T-helper 2 cell (primary cell): Measurements from ENCODE around the gene GOLGA8J.
"Not testable (repeated sequence)": the region's sequence is repeated elsewhere in the genome, so short reads cannot be mapped to it uniquely, and the experiment has no call there.

Experiments
- DNase-seq, 5 experiments: peaks; one replicate each; pipeline versions ENCODE4 v3.0.0 to v3.0.0-alpha.2; 2012 to 2022
- total RNA-seq, 2 donors: gene quantifications; one replicate each; lab custom pipeline; 2026; lab: John Stamatoyannopoulos, UW

GOLGA8J gene, protein sequence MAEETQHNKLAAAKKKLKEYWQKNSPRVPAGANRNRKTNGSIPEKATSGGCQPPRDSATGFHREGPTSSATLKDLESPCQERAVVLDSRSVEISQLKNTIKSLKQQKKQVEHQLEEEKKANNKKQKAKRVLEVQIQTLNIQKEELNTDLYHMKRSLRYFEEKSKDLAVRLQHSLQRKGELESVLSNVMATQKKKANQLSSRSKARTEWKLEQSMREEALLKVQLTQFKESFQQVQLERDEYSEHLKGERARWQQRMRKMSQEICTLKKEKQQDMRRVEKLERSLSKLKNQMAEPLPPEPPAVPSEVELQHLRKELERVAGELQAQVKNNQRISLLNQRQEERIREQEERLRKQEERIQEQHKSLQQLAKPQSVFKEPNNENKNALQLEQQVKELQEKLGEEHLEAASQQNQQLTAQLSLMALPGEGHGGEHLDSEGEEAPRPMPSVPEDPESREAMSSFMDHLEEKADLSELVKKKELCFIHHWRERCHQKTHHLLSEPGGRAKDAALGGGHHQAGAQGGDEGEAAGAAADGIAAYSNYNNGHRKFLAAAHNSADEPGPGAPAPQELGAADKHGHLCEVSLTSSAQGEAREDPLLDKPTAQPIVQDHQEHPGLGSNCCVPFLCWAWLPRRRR
- total RNA-seq, result 0 reads per million in 2 donors

- DNase-seq, result not testable (repeated sequence)
These were observed at the start of gene GOLGA8J for GRCh38 chr15:30082655-30083054. Gene GOLGA8J (plus strand): TSS chr15:30082955. CDS start chr15:30083053, 98 bp downstream.

DNA sequence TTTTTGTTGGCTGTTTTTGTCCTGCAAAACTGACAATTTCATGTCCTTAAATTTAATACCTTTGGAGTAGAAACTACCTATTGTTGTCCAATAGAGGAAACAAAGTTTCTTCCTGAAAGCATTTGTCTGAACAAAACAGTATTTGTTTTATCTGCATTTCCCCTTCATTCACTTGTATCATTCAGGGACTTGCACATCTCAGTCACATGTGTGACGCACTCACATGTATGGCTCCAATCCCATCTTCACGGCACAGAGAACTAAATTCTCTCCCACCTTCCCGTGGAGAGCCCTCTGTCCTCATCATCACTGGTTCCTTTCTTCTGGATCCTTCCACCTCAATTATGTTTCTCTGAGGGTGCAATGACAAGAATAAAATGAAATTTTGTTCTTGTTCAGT is 49.5 kb upstream of the GOLGA8J start:
- no peak for DNase-seq

GRCh38 chr15:30033763-30034162 is 49.0 kb upstream of the GOLGA8J start:
- DNase-seq, result no peak

GRCh38 chr15:30036036-30036703 is 46.6 kb upstream of the GOLGA8J start:
- DNase-seq, result no peak

GRCh38 chr15:30038667-30039523 is 43.9 kb upstream of the GOLGA8J start:
- DNase-seq, result no peak

DNA sequence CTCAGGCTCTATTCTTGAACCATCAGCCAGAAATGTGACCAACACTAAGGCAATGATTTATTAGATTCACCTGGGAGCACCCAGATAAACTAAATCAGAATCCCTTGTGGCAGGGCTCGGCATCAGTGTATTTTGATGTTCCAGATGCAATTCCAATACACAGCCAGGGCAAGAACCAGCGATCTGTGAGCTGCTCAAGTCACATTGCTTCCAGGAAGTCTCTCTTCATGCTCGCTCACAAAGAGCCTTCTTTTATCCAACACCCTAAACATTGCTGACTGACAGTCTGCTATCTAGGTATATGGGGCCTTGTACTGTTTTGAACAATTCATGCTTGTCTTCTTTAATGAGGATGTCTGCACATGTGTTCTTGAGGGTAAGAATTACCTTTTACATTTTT is 40.9 kb upstream of the GOLGA8J start:
- DNase-seq, result no peak

GRCh38 chr15:30042556-30042955 is 40.2 kb upstream of the GOLGA8J start:
- DNase-seq, result no peak

- no peak for DNase-seq
These were observed 39.5 kb upstream of the GOLGA8J start for GRCh38 chr15:30043211-30043655.

DNA sequence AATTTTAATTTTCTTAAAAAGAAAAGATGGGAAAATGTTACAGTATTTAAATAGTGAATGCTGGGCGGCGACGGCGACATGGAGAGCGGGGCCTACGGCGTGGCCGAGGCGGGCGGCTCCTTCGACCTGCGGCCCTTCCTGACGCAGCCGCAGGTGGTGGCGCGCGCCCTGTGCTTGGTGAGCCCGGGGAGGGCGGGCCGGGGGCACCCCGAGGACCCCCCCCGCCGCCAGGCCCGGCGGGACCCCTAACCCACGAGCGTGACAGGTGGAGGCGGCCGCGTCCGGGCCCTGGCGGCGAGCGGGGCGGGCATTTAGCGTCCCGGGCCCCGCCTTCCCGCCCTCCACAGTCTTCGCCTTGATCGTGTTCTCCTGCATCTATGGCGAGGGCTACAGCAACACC is 38.4 kb upstream of the GOLGA8J start:
- no peak for DNase-seq

- DNase-seq, result not testable (repeated sequence)
These were observed 37.9 kb upstream of the GOLGA8J start for GRCh38 chr15:30044826-30045225.

- not testable (repeated sequence) for DNase-seq
These were observed 37.3 kb upstream of the GOLGA8J start for GRCh38 chr15:30045248-30046041.

DNA sequence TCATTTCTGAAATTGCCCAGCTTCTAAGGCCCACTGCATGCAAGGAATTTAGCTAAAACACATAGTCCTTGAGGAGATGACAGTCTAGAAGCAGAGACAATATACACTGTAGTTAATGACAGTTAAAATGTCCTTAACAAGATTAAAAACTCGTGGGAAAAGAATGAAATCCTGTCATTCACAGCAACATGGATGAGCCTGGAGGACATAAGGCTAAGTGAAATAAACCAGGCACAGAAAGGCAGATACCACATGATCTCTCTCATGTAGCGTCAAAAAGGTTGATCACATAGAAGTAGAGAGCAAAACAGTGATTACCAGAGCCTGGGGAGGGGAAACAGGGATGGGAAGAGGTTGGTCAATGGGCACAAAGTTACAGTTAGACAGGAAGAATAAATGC is 36.3 kb upstream of the GOLGA8J start:
- no peak for DNase-seq

GRCh38 chr15:30055604-30056003 is 27.2 kb upstream of the GOLGA8J start:
- no peak for DNase-seq

DNA sequence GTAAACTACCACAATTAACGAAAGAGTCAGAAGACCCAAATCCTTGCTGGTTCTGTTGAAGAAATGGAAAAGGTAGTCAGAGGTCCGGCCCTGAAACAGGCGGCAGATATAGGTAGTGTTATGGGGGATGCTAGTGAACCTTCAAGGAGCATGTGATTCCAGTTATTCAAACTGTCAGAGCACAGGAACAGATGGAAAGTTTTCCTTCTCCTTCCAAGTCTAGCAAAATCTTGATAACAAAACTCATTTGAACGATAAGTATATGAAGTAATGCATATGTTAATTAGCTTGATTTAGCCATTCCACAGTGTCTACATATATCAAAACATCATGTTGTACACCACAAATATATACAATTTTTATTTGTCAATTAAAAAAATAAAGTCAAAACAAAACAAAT is 26.6 kb upstream of the GOLGA8J start:
- DNase-seq, result no peak

DNA sequence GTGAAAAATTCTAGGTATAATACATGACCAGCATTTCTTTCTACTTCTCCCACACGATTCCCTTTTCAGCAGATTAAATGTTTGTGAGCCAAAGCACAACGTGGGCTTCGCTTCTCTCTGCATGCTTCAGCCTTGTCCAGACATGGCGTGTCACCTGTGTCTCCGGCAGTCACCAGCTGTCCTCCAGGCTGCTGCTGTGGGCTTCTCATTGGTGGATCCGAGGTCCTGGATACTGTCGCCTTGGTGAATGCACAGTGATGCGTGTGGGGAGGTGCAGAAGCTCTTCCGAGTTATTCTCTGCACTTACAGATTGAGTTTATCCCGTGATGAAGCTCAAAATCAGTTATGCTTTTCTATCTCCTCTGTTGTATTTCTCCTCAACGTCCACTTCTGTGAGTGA is 23.0 kb upstream of the GOLGA8J start:
- no peak for DNase-seq

GRCh38 chr15:30062881-30063280 is 19.9 kb upstream of the GOLGA8J start:
- DNase-seq, result no peak

DNA sequence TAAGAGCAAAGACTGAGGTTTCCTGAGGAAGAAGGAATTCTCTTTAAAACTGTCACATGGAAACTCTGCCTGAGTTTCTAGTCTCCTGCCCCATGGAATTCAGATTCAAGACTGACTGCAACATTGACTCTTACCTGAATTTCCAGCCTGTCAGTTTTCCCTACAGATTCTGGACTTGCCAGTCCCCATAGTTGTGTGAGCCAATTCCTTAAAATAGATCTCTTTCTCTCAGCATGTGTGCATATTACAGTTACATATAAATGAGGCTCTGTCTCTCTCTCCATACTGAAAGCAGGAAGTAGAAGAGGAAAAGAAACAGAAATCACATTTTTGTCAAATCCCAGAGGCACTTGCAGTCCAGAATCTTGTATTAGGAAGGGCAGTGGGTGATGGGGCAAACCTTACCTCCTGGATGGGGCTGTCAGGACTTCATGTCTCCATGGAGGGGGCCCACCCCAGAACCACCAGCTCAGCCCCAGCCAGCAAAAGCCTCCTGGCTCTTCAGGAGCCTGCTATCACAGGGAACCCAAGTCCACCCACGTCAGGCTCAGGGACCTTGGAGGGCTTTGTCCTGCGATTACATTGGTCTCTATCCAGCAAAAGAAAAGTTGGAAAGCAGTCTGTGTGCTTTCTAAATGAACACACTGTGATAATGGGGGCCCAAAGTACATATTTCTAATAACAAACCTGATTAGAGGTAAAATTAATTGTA is 18.8 kb upstream of the GOLGA8J start:
- no peak for DNase-seq

GRCh38 chr15:30065025-30065801 is 17.5 kb upstream of the GOLGA8J start:
- no peak for DNase-seq

- DNase-seq, result no peak
These were observed 14.4 kb upstream of the GOLGA8J start for GRCh38 chr15:30068326-30068725.

DNA sequence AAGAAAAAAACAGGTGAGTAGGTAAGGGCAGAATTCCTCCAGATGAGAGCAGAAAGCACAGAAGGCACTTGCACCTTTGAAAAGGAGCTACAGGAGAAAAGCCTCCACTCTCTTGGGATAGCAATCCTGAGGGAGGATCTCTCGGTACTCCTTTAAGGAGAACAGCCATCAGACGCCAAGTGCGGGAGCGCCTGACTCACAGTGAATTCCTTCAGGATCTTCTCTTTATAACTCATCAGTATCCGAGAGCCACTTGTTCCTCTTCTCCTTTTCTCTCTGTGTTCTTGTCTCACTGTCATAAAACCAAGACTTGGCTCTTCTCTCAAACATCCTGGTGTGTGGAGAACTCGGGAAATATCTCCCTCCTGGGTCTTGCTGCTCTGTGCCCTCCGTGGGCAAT is 10.1 kb upstream of the GOLGA8J start:
- DNase-seq, result no peak
